ENCODE results near the gene MEIOB.

DNA sequence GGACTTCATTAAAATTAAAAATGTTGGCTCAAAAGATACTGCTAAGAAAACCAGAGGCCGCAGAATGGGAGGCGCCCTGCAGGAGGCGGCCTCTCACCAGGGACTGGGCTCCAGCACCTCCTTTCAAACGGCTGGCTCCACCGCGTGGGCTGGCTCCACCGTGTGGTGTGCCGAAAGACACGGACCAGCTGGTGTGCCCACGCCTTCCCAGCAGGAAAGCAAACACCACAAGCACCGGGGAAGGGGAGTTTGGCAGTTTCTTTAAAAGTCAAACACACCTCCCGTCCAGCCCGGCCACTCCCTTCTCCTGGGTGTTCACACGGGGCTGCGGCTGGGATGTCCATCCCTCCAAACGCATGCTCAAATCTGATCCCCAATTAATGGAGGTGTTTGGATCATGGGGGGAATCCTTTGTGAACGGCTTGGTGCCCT, 59.2 kb downstream of the MEIOB start:
- TF ChIP-seq NFRKB (IDR thresholded peaks at IDR 0.05) (no peak), TARDBP (IDR thresholded peaks at IDR 0.05) (0 out of 2 replicates have a peak, but pooled peaks have one; percentile 40), FOXM1 (IDR thresholded peaks at IDR 0.05; ENCODE audit: borderline replicate concordance) (no peak), HDGF (IDR thresholded peaks at IDR 0.05; ENCODE audit: borderline replicate concordance) (no peak)
